ENCODE measurements around the gene ARHGAP28. TPM values are rescaled to one million over a fixed set of nuclear protein-coding genes. Genes with fewer than 3 reads are reported as not detected.
A peak's percentile ranks its signal among the peaks of the same experiment; 100 is the strongest.

Gene ARHGAP28
- total RNA-seq, 1 experiment from 2014 or later, result 9.2 TPM

DNA sequence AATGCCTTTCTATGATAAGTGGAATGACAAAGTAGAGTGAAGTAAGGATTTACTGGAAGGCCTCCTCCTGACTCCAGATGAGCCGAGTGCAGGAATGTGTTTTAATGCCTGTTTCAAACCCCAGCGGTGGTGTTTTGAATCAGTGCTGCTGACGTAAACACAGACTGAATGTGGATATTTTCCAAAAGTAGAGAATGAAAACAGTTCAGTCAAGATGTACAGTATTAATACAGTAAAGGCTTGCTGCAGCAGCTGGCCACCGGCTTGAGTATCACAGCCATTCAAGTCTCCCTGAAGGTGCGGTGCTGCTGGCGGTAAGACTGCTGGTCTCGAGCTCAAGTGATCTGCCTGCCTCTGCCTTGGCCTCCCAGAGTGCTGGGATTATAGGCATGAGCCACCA lies 46.7 kb downstream of the ARHGAP28 start:
- Mint-ChIP-seq H3K4me1 (peaks cover 36% of the 10 kb centered on the region in 2 experiments), H3K36me3 (ENCODE audit: insufficient read depth in 1 of 3, low read depth in 3 of 3) (no peaks in the 10 kb centered on the region), H3K9me3 (no peaks in the 10 kb centered on the region), H3K27ac (peak overlapping the region in 2 of 3 experiments; percentile 57 to 78; a peak in 2 of 7 replicates), H3K27me3 (ENCODE audit: low read depth) (no peaks in the 10 kb centered on the region), H3K4me3 (no peak overlapping the region)
- peaks cover 8% of the 10 kb centered on the region; the same call in 1 of the 2 replicates for H3K4me1 ChIP-seq (ENCODE audit: insufficient read depth, low read length)
- no peak overlapping the region for H3K27ac ChIP-seq (ENCODE audit: insufficient read length, low read depth, low read length)
- H3K79me2 ChIP-seq (ENCODE audit: insufficient read depth, low read length), result no peaks in the 10 kb centered on the region
- H3K4me2 ChIP-seq (ENCODE audit: insufficient read depth, insufficient read length, low read length), result no peak overlapping the region
- no peak overlapping the region for H3K4ac ChIP-seq (ENCODE audit: low read depth, low read length)
- H2BK12ac ChIP-seq (ENCODE audit: insufficient read length, low read depth, low read length), result no peak overlapping the region
- no peak overlapping the region for H3K14ac ChIP-seq (ENCODE audit: insufficient read depth, low read length)
- H2BK5ac ChIP-seq (ENCODE audit: insufficient read length, low read length), result no peak overlapping the region
- H3K23ac ChIP-seq (ENCODE audit: insufficient read length, low read depth, low read length), result no peak overlapping the region
- H2AK5ac ChIP-seq (ENCODE audit: insufficient read length, low read length), result no peak overlapping the region
- H3K27me3 ChIP-seq (ENCODE audit: insufficient read depth, low read length), result no peaks in the 10 kb centered on the region
- no peaks in the 10 kb centered on the region for H4K20me1 ChIP-seq (ENCODE audit: control insufficient read depth, insufficient read depth, insufficient read length)
- H4K8ac ChIP-seq (replicated peaks; ENCODE audit: insufficient read length, low read depth, low read length), result no peak overlapping the region
- H4K5ac ChIP-seq (ENCODE audit: insufficient read length, low read depth, low read length), result no peak overlapping the region
- H3K9ac ChIP-seq (ENCODE audit: extremely low read depth, insufficient read length, low read length), result no peak overlapping the region
- no CpG with 5 or more reads among the region's 7 CpGs for WGBS (ENCODE audit: extremely low coverage, insufficient read length, low lambda C conversion rate)
- H4K91ac ChIP-seq (ENCODE audit: insufficient read length, low read depth, low read length), result no peak overlapping the region
- DNase-seq, result no peak
- no peak overlapping the region for H2AFZ ChIP-seq (ENCODE audit: low read length)
- TF ChIP-seq, protein P1, sequence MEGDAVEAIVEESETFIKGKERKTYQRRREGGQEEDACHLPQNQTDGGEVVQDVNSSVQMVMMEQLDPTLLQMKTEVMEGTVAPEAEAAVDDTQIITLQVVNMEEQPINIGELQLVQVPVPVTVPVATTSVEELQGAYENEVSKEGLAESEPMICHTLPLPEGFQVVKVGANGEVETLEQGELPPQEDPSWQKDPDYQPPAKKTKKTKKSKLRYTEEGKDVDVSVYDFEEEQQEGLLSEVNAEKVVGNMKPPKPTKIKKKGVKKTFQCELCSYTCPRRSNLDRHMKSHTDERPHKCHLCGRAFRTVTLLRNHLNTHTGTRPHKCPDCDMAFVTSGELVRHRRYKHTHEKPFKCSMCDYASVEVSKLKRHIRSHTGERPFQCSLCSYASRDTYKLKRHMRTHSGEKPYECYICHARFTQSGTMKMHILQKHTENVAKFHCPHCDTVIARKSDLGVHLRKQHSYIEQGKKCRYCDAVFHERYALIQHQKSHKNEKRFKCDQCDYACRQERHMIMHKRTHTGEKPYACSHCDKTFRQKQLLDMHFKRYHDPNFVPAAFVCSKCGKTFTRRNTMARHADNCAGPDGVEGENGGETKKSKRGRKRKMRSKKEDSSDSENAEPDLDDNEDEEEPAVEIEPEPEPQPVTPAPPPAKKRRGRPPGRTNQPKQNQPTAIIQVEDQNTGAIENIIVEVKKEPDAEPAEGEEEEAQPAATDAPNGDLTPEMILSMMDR (conservative IDR thresholded peaks at IDR 0.05), result no peak
- no peaks in the 10 kb centered on the region for H3K9me3 ChIP-seq (ENCODE audit: control insufficient read depth, low read depth, low read length)
- no peak overlapping the region for H2BK15ac ChIP-seq (ENCODE audit: low read depth, low read length)
- H3K79me1 ChIP-seq (ENCODE audit: insufficient read depth, low read depth, low read length, poor library complexity, severe bottlenecking), result no peaks in the 10 kb centered on the region
- no peak overlapping the region for H3K18ac ChIP-seq (ENCODE audit: insufficient read length, low read depth, low read length)
- H3K56ac ChIP-seq (ENCODE audit: insufficient read length, low read depth, low read length), result no peak overlapping the region
- H3K23me2 ChIP-seq (ENCODE audit: insufficient read length, low read depth, low read length, poor library complexity, severe bottlenecking), result no peaks in the 10 kb centered on the region
- no peak overlapping the region for H2BK120ac ChIP-seq (ENCODE audit: low read depth, low read length, poor library complexity, severe bottlenecking)
- no peak overlapping the region for H2BK20ac ChIP-seq (ENCODE audit: low read depth, low read length, poor library complexity, severe bottlenecking)
- no peak overlapping the region for H3T11ph ChIP-seq (ENCODE audit: low read length)
